HG02623 (cell line): ENCODE results near the gene STX1A.

ENCODE experiments used
- ATAC-seq: cut with Tn5 transposase; IDR thresholded peaks from one replicate; pipeline ENCODE4 v1.9.1; 2021; ENCODE audit warnings: moderate library complexity; ENCODE audit not compliant: unreplicated experiment

The STX1A gene

DNA sequence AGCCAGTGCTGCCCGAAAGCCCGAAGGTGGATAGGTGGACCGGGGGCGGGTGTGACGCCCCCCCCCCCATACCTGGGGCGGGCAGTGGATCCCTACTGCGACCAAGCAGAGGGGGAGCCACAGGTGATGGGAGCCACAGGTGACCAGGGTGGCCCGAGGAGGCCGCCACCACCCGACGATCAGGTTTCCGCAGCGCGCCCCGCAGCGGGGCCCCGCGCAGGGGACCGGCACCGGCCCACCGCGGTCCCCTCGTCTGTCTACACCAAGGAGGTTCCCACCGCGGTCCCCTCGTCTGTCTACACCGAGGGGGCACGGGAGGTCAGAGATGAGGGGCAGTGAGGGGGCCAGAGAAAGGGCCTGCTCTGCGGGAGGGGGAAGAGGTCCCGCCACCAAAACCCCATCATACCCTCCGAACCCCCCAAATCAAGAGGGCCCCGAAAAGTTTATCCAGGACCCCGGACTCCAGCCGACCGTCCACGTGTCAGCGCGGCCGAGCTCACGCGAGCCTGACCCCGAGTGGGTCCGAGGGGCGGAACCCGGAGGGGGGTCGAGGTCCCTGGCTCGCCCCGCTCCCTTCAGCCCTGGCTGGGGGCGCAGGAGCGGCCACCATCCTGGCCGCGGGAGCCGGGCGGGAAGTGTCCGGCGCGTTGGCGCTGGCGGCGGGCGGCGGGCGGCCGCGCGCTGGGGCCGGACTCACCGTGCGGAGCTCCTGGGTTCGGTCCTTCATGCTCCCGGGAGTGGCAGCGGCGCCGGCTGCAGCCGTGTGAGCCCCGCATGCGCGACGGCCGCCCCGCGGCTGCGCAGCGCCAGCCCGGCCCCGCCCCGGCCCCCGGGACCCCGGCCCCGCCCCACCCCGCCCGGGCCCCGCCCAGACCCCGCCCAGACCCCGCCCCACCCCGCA, at the start of gene STX1A:
TSS of gene STX1A (minus strand) at position 765 of the 901 bp plus-strand sequence. CDS start at position 727, 38 bp downstream.
- ATAC-seq, result peak; percentile 69

- no peak for ATAC-seq
Observed at GRCh38 chr7:73768641-73769480, 49.4 kb upstream of the STX1A start.

GRCh38 chr7:73766556-73767229, 47.2 kb upstream of the STX1A start:
- no peak for ATAC-seq

- no peak for ATAC-seq
Observed at GRCh38 chr7:73762659-73762999, 43.2 kb upstream of the STX1A start.

- ATAC-seq, result no peak
Observed at GRCh38 chr7:73761854-73762658, 42.6 kb upstream of the STX1A start.

DNA sequence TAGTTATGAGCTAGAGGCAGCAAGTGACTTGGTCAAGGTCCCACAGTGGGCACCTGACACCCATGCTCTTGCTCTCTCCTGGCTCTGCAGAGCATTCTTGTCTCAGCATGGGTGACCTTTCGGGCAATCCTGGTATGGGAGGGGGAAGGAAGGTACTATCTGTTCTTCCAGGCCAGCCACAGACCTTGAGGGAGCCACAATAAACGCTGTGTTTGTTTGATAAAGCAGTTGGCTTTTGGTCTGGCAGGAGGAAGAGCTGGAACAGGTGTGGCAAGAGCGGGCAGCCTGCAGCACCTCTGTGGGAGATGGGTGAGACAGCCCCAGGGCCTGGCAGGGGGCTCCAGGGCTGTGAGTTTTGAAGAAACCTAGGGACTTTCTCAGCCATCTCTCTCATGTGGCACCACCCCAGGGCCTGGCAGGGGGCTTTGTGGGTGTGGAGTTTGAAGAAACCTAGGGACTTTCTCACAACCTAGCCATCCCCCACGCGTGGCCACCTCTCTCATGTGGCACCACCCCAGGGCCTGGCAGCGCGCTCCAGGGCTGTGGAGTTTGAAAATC, 39.2 kb upstream of the STX1A start:
- no peak for ATAC-seq

GRCh38 chr7:73749931-73750776, 30.7 kb upstream of the STX1A start:
- ATAC-seq, result no peak

GRCh38 chr7:73746378-73746777, 26.9 kb upstream of the STX1A start:
- ATAC-seq, result no peak

DNA sequence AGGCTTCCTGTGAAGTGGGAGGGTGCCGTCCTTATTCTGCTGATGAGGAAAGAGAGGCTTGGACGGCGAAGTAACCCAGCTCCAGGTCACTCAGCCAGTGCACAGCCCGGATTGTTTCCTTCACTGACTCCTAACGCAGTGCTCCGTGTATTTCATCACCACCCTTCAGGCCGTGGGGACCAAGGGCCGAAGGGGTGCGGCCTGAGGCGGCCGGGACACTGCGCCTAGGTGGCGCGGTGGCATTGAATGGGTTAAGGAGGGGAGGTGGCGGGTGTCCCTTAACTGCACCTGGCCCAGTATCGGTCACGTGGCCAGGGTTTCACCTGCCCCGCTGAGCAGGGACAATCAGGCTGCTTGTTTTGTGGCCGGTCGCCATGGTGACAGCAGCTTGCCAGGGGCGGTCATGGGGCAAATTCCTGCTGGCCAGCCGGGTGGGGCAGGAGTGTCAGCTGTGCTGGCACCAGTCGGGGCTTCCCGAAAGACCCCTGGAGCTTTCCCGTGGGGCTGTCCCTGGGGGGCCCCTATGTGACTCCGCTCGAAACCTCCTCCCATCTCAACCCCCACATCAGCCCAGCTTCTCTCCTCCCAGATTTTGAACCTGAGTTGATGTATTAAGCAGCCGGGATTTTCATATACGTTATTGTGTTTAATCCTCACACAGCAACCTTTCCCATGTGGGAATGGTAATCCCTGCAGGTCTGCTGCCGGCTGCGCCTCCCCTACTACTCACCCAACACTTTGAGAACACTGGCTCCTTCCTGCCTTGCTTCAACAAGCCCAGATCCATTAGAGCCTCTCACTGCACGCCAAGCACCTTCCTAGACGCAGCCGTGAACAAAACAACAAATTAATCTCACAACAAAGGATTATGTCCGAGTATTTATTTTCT, 23.5 kb upstream of the STX1A start:
- ATAC-seq, result no peak

- ATAC-seq, result no peak
Observed at GRCh38 chr7:73742338-73742752, 22.9 kb upstream of the STX1A start.

GRCh38 chr7:73741600-73741999, 22.1 kb upstream of the STX1A start:
- ATAC-seq, result no peak

DNA sequence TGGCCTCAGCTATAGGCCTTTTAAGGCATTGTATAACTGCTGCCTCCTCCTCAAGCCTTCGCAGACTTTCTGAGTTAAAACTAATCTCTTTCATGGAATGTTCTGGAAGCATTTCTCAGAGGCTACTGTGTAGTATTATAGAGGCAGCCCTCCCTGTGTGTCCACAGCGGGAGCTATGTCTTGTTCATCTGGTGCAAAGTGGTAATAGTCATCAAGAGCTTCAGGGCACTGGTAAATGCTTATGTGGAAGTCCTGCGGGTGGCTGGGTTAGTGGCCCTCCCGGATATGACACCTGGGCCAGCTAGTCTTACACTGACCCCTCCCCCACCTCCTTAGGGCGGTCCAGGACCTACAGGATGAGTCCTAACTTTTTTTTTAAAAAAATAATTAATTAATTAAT, 21.3 kb upstream of the STX1A start:
- ATAC-seq, result no peak

DNA sequence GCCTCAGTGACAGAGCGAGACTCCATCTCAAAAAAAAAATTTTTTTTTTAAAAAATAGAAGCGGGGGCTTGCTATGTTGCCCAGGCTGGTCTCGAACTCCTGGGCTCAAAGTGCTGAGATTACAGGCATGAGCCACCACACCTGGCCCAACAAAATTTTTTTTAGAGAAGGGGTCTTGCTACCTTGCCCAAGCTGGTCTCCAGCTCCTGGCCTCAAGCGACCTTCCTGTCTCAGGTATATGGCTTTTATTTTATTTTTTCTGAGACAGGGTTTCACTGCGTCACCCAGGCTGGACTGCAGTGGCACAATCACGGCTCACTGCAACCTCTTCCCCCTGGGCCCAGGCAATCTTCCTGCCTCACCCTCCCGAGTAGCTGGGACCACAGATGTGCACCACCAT, 20.7 kb upstream of the STX1A start:
- ATAC-seq, result no peak

GRCh38 chr7:73739387-73739767, 19.9 kb upstream of the STX1A start:
- ATAC-seq, result no peak

- ATAC-seq, result peak; percentile 87
Observed at GRCh38 chr7:73738612-73739386, 19.3 kb upstream of the STX1A start, which contains the start of gene ABHD11. ABHD11 (minus strand) TSS chr7:73738802; CDS start chr7:73738770, 32 bp downstream.

DNA sequence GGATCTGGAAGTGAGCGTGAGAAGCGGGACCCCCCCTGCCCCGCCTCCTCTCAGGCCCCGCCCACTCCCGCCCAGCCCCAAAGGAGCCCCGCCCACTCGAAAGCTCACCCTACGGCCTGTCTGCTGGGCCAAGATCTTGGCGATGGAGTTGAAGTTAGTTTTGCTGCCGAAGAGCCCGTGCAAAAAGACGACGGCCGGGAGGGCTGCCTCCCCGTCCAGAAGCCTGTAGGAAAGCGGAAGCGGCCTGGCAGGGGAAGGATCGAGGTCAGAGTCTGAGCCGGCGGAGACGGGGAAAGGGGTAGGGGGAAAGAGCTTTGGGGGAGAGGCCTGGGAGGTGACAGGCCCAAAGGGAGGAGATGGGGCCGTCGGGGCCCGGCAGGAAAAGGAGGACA, 18.7 kb upstream of the STX1A start:
- no peak for ATAC-seq

- no peak for ATAC-seq
Observed at GRCh38 chr7:73737491-73738219, 18.2 kb upstream of the STX1A start.
